GM18508 (cell line): ENCODE measurements around the gene PTPRN2.

Experiments used
- ATAC-seq: cut with Tn5 transposase; IDR thresholded peaks from one replicate; pipeline ENCODE4 v1.9.1; 2021; ENCODE audit warnings: moderate number of reproducible peaks; ENCODE audit not compliant: insufficient read depth, unreplicated experiment

Gene PTPRN2

GRCh38 chr7:158252837-158253669, 334.6 kb downstream of the PTPRN2 start:
- no peak for ATAC-seq

GRCh38 chr7:158252081-158252836, 335.4 kb downstream of the PTPRN2 start:
- no peak for ATAC-seq

GRCh38 chr7:158251061-158251965, 336.3 kb downstream of the PTPRN2 start:
- no peak for ATAC-seq

GRCh38 chr7:158249692-158250091, 337.9 kb downstream of the PTPRN2 start:
- no peak for ATAC-seq

- no peak for ATAC-seq
These were observed 338.8 kb downstream of the PTPRN2 start for GRCh38 chr7:158248816-158249215.

GRCh38 chr7:158247758-158248487, 339.7 kb downstream of the PTPRN2 start:
- no peak for ATAC-seq

- no peak for ATAC-seq
These were observed 340.5 kb downstream of the PTPRN2 start for GRCh38 chr7:158246960-158247673.

GRCh38 chr7:158246272-158246959, 341.2 kb downstream of the PTPRN2 start:
- no peak for ATAC-seq

- ATAC-seq, result no peak
These were observed 341.9 kb downstream of the PTPRN2 start for GRCh38 chr7:158245724-158246041.

GRCh38 chr7:158244873-158245723, 342.5 kb downstream of the PTPRN2 start:
- no peak for ATAC-seq

GRCh38 chr7:158244430-158244829, 343.2 kb downstream of the PTPRN2 start:
- no peak for ATAC-seq

- ATAC-seq, result no peak
These were observed 345.7 kb downstream of the PTPRN2 start for GRCh38 chr7:158241919-158242318.

- ATAC-seq, result no peak
These were observed 346.8 kb downstream of the PTPRN2 start for GRCh38 chr7:158240801-158241200.

- ATAC-seq, result no peak
These were observed 348.2 kb downstream of the PTPRN2 start for GRCh38 chr7:158239290-158239981.

GRCh38 chr7:158238616-158239289, 348.9 kb downstream of the PTPRN2 start:
- no peak for ATAC-seq

- no peak for ATAC-seq
These were observed 349.8 kb downstream of the PTPRN2 start for GRCh38 chr7:158237672-158238335.
